Common myeloid progenitor, CD34-positive (primary cell): ENCODE data around the gene THYN1.
A peak's percentile ranks its signal among the peaks of the same experiment; 100 is the strongest.

Experiments
- CTCF ChIA-PET: fragments of 350-600 bp; sonication (Branson Sonifier 250); formaldehyde crosslinking; loops from one replicate; lab custom pipeline; 2021; ENCODE audit warnings: antibody characterized with exemption; lab: Charles Lee
- POLR2A ChIA-PET: fragments of 350-600 bp; sonication (Branson Sonifier 250); formaldehyde crosslinking; loops from one replicate; lab custom pipeline; 2021; ENCODE audit warnings: antibody characterized with exemption; lab: Charles Lee
- DNase-seq, 3 donors: peaks; one replicate each; pipeline versions ENCODE4 v3.0.0 to v3.0.0-alpha.2; 2013
- H3K27ac ChIP-seq, 2 experiments: 1 replicate in 1 of 2; 2 replicates in 1 of 2; pipeline ENCODE4 v1.7.0; 2013; ENCODE audit warnings: inconsistent platforms in 2 of 2, low read length in 2 of 2, mild to moderate bottlenecking in 2 of 2, low read depth in 1 of 2, moderate library complexity in 1 of 2; ENCODE audit not compliant: severe bottlenecking in 2 of 2, insufficient read depth in 1 of 2, poor library complexity in 1 of 2
- H3K27me3 ChIP-seq, 5 experiments: replicated peaks in 2 of 5; 1 replicate in 3 of 5; 2 replicates in 2 of 5; pipeline versions ENCODE4 v1.6.1 to v1.7.0; 2013; ENCODE audit warnings: low read length in 4 of 5, mild to moderate bottlenecking in 2 of 5, moderate library complexity in 2 of 5, inconsistent platforms in 1 of 5; ENCODE audit not compliant: insufficient read depth in 5 of 5, control insufficient read depth in 4 of 5
- H3K36me3 ChIP-seq, 4 experiments: 1 replicate in 2 of 4; 2 replicates in 2 of 4; pipeline versions ENCODE4 v1.6.1 to v1.7.0; 2013; ENCODE audit warnings: low read length in 3 of 4, control low read depth in 1 of 4, mild to moderate bottlenecking in 1 of 4; ENCODE audit not compliant: control insufficient read depth in 4 of 4, insufficient read depth in 4 of 4
- H3K4me1 ChIP-seq, 4 experiments: 1 replicate in 3 of 4; 2 replicates in 1 of 4; pipeline versions ENCODE4 v1.6.1 to v1.7.1; 2013; ENCODE audit warnings: low read length in 3 of 4, mild to moderate bottlenecking in 3 of 4, control low read depth in 1 of 4, inconsistent platforms in 1 of 4, moderate library complexity in 1 of 4; ENCODE audit not compliant: control insufficient read depth in 4 of 4, insufficient read depth in 4 of 4; ENCODE audit errors: control extremely low read depth in 1 of 4
- H3K4me3 ChIP-seq, 7 experiments: 1 replicate in 4 of 7; 2 replicates in 3 of 7; pipeline versions ENCODE4 v1.5.1 to v1.7.0; 2013; ENCODE audit warnings: mild to moderate bottlenecking in 7 of 7, low read length in 6 of 7, moderate library complexity in 6 of 7, inconsistent platforms in 2 of 7, low read depth in 2 of 7, control low read depth in 1 of 7; ENCODE audit not compliant: insufficient read depth in 4 of 7, control insufficient read depth in 1 of 7; ENCODE audit errors: extremely low read depth in 1 of 7
- H3K9me3 ChIP-seq, 5 experiments: 1 replicate in 4 of 5; 2 replicates in 1 of 5; pipeline versions ENCODE4 v1.6.1 to v1.7.1; 2013; ENCODE audit warnings: low read length in 4 of 5, mild to moderate bottlenecking in 2 of 5, inconsistent platforms in 1 of 5, low read depth in 1 of 5, moderate library complexity in 1 of 5; ENCODE audit not compliant: control insufficient read depth in 4 of 5, insufficient read depth in 2 of 5; ENCODE audit errors: control extremely low read depth in 1 of 5
- WGBS: methylation state at CpG from one replicate; pipeline ENCODE4 v1.1.5; 2013; ENCODE audit not compliant: insufficient coverage; 5-methylcytosine and 5-hydroxymethylcytosine counted together

Gene THYN1

DNA sequence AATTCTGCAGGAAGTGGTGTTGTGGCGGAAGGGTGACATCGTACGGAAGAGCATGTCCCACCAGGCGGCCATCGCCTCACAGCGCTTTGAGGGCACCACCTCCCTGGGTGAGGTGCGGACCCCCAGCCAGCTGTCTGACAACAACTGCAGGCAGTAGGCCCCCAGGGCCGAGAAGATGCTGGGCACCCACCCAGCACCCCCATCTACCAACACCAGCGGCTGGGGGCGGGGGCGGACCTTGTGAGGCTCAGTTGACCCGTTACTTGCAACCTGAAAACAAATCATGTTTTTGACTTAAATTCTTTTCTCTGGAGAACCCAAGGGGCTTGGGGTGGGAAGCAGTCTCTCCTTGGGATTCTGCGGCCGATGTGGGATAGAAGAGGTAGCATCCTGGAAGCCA, 7.7 kb downstream of the THYN1 start:
- WGBS: 96% methylated on average over 9 of the region's 14 CpGs
- DNase-seq: no peak
- CTCF ChIA-PET: interaction anchor here (1.2 to 4.0 kb wide), 6 partner anchors 16 to 91 kb away, joined by 3 to 17 read pairs (median 11); partner anchors contain the start of genes NCAPD3 and VPS26B
- POLR2A ChIA-PET: interaction anchor here (1.4 kb wide), 1 partner anchor 21 kb away, joined by 4 read pairs; the partner anchor contains the start of gene VPS26B
- Histone ChIP-seq H3K27me3 (no peaks in the 10 kb centered on the region), H3K27ac (no peak overlapping the region), H3K4me1 (no peaks in the 10 kb centered on the region), H3K36me3 (peaks cover 8 to 95% (median 80%) of the 10 kb centered on the region in 4 experiments), H3K9me3 (no peaks in the 10 kb centered on the region), H3K4me3 (no peak overlapping the region)

DNA sequence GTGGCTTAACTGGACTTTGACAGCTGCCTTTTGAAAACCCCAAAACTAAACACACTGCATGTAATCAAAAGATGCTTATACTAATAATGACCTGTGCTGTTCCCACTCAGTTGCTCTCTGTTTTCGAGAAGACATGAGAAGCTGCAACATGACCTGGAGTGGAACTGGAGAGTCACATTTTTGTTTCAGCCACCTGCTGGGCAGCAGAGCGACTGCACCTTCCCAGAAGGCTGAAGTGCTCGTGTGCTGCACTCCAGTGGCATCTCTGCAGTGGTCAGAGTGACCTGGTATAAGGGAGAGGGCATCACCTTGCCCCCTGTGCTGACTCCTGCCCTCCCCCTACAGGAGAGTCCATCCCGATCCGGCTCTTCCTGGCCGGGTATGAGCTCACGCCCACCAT, 8.6 kb downstream of the THYN1 start:
- DNase-seq: peak in 2 of 3 donors; percentile 52 to 53
- Histone ChIP-seq H3K27me3 (no peaks in the 10 kb centered on the region), H3K4me3 (no peak overlapping the region), H3K27ac (no peak overlapping the region), H3K4me1 (no peaks in the 10 kb centered on the region), H3K9me3 (no peaks in the 10 kb centered on the region), H3K36me3 (peaks cover 8 to 95% (median 80%) of the 10 kb centered on the region in 4 experiments)
- ChIA-PET CTCF (interaction anchor here (0.9 to 4.0 kb wide), 9 partner anchors 15 to 90 kb away, joined by 3 to 17 read pairs (median 8); partner anchors contain the start of genes NCAPD3 and VPS26B), POLR2A (interaction anchor here (1.4 kb wide), 1 partner anchor 20 kb away, joined by 4 read pairs; the partner anchor contains the start of gene VPS26B)
- 86% methylated on average over 7 of the region's 7 CpGs for WGBS

DNA sequence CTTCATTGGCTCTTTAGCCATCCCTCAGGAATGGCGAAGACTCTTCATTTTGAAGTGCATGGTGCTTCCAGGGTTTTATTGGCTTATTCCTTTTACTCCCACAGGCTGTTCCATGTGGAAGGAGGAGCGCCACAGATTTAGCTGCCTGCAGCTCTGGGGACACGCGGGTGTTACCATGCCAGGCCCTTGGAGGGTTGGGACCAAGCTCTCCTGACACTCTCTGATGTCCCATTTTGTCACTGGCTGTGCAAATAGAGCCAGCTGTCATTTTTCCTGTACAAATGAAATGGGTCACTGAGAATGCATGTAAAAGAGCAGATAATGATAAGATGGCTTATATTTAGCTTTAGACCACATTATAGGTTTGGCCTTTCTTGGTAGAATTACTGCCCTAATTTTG, 9.2 kb downstream of the THYN1 start:
- DNase-seq: no peak
- Histone ChIP-seq H3K27me3 (no peaks in the 10 kb centered on the region), H3K36me3 (peaks cover 8 to 95% (median 80%) of the 10 kb centered on the region in 4 experiments), H3K27ac (no peak overlapping the region), H3K9me3 (no peaks in the 10 kb centered on the region), H3K4me1 (no peaks in the 10 kb centered on the region), H3K4me3 (no peak overlapping the region)
- ChIA-PET CTCF (interaction anchor here (0.7 to 4.0 kb wide), 14 partner anchors 10 to 90 kb away, joined by 3 to 17 read pairs (median 5); partner anchors contain the start of genes NCAPD3 and VPS26B), POLR2A (no interaction called here)
- 100% methylated on average over 4 of the region's 4 CpGs for WGBS

DNA sequence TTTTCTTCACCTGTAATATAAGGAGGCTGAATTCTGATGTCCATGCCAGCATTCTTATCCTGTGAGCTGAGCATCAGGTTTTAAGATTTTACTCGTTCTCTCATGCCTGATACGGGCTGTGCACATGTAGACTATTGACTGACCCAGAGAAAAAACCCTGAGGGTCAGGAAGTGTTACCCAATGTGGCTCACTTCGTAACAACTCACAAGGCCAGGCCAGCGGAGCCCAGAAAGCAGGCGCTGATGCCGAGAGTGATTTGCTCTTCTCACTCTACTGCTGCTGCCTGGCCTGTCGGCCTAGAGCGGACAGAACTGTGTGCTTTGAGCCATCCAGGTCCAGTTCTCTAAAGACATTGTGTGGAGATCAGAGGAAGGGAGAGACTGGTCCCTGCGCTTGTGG, 10.8 kb downstream of the THYN1 start:
- H3K4me3 ChIP-seq: no peak overlapping the region
- H3K4me1 ChIP-seq: no peaks in the 10 kb centered on the region
- H3K9me3 ChIP-seq: no peaks in the 10 kb centered on the region
- no peak for DNase-seq
- H3K27ac ChIP-seq: no peak overlapping the region
- ChIA-PET POLR2A (no interaction called here), CTCF (interaction anchor here (1.6 to 4.0 kb wide), 5 partner anchors 8 to 33 kb away, joined by 5 to 17 read pairs (median 10); no protein-coding TSS in a partner anchor)
- WGBS: 96% methylated on average over 8 of the region's 9 CpGs
- peaks cover 7 to 90% (median 70%) of the 10 kb centered on the region in 4 experiments for H3K36me3 ChIP-seq
- no peaks in the 10 kb centered on the region for H3K27me3 ChIP-seq

DNA sequence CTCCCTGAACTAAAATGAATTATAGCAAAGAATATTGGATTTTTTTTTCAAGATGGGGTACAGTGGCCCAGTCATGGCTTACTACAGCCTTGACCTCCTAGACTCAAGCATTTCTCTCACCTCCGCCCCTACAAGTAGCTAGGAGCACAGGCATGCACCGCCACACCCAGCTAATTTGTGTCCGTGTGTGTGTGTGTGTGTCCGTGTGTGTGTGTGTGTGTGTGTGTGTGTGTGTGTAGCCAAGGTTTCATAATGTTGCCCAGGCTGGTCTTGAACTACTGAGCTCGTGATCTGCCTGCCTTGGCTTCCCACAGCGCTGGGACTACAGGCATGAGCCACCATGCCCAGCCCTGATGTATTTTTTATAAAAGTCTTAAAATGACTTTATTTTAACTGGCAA, 12.6 kb downstream of the THYN1 start:
- Histone ChIP-seq H3K27ac (no peak overlapping the region), H3K36me3 (peaks cover 12 to 87% (median 64%) of the 10 kb centered on the region in 4 experiments), H3K4me1 (no peaks in the 10 kb centered on the region), H3K4me3 (no peak overlapping the region), H3K9me3 (no peaks in the 10 kb centered on the region), H3K27me3 (no peaks in the 10 kb centered on the region)
- POLR2A ChIA-PET: no interaction called here
- CTCF ChIA-PET: interaction anchor here (1.2 to 2.0 kb wide), 4 partner anchors 8 to 30 kb away, joined by 4 to 5 read pairs (median 5); no protein-coding TSS in a partner anchor
- no peak for DNase-seq
- 100% methylated on average over 1 of the region's 6 CpGs for WGBS

DNA sequence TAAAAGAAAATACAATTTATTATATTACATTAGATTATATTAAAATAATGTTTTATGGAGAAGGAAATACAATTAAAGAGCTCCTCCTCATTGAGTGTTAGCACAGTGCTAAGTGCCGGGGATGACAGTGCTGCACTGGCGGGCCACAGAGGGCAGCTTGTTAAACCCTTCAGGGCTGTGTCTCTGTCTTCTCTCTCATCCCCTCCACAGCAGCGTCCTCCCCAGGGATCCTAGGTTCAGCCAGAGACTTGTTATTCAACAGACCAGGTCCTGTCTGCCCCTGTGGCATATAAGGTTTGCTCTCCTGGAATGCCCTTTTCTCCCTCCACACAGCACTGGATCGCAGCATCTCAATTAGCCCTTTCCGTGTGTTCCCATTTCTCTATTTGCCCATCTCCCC, 14.2 kb downstream of the THYN1 start:
- no peak overlapping the region for H3K27ac ChIP-seq
- POLR2A ChIA-PET: no interaction called here
- no peak overlapping the region for H3K4me3 ChIP-seq
- CTCF ChIA-PET: interaction anchor here (2.0 kb wide), 1 partner anchor 10 kb away, joined by 5 read pairs; no protein-coding TSS in a partner anchor
- no peak for DNase-seq
- no peaks in the 10 kb centered on the region for H3K9me3 ChIP-seq
- H3K27me3 ChIP-seq: no peaks in the 10 kb centered on the region
- no peaks in the 10 kb centered on the region for H3K4me1 ChIP-seq
- WGBS: 100% methylated on average over 4 of the region's 5 CpGs
- H3K36me3 ChIP-seq: peaks cover 12 to 82% (median 56%) of the 10 kb centered on the region in 4 experiments

DNA sequence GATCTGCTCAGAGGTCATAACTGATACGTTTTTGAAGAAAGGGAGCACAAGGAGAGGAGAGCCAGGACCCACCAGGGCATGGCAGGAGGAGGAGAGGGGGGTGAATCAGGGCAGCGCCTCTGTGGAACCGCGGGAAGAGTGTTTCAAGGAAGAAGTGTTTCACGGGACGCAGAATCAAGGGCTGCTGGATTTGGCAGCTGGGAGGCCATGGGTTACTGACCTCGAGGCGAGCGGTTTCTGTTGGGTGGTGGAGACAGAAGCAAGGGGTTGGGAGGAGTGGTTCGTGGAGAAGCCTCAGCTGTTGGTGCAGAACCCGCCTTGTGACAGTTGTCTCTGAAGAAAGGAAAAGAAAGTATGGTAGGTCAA, 15.6 kb downstream of the THYN1 start:
- Histone ChIP-seq H3K27me3 (no peaks in the 10 kb centered on the region), H3K27ac (no peak overlapping the region), H3K36me3 (peaks cover 9 to 68% (median 44%) of the 10 kb centered on the region in 4 experiments), H3K9me3 (no peaks in the 10 kb centered on the region), H3K4me3 (no peak overlapping the region), H3K4me1 (peaks cover under 1 to 6% (median 5%) of the 10 kb centered on the region in 4 experiments)
- POLR2A ChIA-PET: no interaction called here
- 99% methylated on average over 9 of the region's 11 CpGs for WGBS
- DNase-seq: no peak
- CTCF ChIA-PET: interaction anchor here (1.3 kb wide), 1 partner anchor 8 kb away, joined by 4 read pairs; no protein-coding TSS in a partner anchor
